SK-N-MC (cell line): ENCODE results near the gene TCOF1.
"Not testable (repeated sequence)": the region's sequence is repeated elsewhere in the genome, so short reads cannot be mapped to it uniquely, and the experiment has no call there.

Experiments
- DNase-seq: peaks from one replicate; pipeline ENCODE4 v3.0.0-alpha.2; 2011; ENCODE audit warnings: low read depth, low spot score
- H3K27ac ChIP-seq: fragments of 200-600 bp; sonication (generic); 2 replicates; pipeline ENCODE4 v1.5.1; 2016; ENCODE audit warnings: mixed run types
- H3K36me3 ChIP-seq: fragments of 200-600 bp; sonication (generic); 2 replicates; pipeline ENCODE4 v1.6.1; 2017; ENCODE audit warnings: antibody characterized with exemption, low read length, mixed read lengths; ENCODE audit not compliant: insufficient read depth
- H3K4me3 ChIP-seq: fragments of 200-600 bp; sonication (generic); 2 replicates; pipeline ENCODE4 v1.5.1; 2016
- H3K9ac ChIP-seq: fragments of 200-600 bp; sonication (generic); 2 replicates; pipeline ENCODE4 v1.8.0; 2017; ENCODE audit warnings: mixed run types, mixed read lengths; ENCODE audit not compliant: insufficient read length
- H3K9me3 ChIP-seq: fragments of 200-600 bp; sonication (generic); 2 replicates; pipeline ENCODE4 v1.6.1; 2017; ENCODE audit warnings: low read depth, mild to moderate bottlenecking, antibody characterized with exemption, low read length, moderate library complexity, mixed read lengths
- EZH2 ChIP-seq: fragments of 200-600 bp; sonication (generic); IDR thresholded peaks from one replicate; pipeline ENCODE4 v1.6.1; 2017; ENCODE audit warnings: antibody characterized with exemption
- FOXP2 ChIP-seq: optimal IDR thresholded peaks from 2 replicates; pipeline ENCODE3; 2011; ENCODE audit warnings: mild to moderate bottlenecking, moderate library complexity; ENCODE audit not compliant: insufficient read depth; ENCODE audit errors: extremely low read length, control extremely low read depth
- POLR2AphosphoS5 ChIP-seq: IDR thresholded peaks from 2 replicates; pipeline ENCODE4 v1.6.1; 2012; ENCODE audit warnings: mild to moderate bottlenecking, low read depth, low read length, borderline replicate concordance

TCOF1 gene

GRCh38 chr5:150413176-150413901 is 55.8 kb downstream of the TCOF1 start:
- TF ChIP-seq POLR2AphosphoS5, result no peak
- TF ChIP-seq EZH2, result no peak
- TF ChIP-seq FOXP2, result no peak
- no peaks in the 10 kb centered on the region for H3K9me3 ChIP-seq
- no peak for DNase-seq
- H3K36me3 ChIP-seq, result no peaks in the 10 kb centered on the region
- H3K4me3 ChIP-seq, result no peak overlapping the region
- H3K9ac ChIP-seq, result no peak overlapping the region
- no peak overlapping the region for H3K27ac ChIP-seq

- H3K36me3 ChIP-seq, DNase-seq, H3K9me3 ChIP-seq, H3K9ac ChIP-seq, H3K4me3 ChIP-seq, H3K27ac ChIP-seq: not testable (repeated sequence)
Observed at GRCh38 chr5:150413902-150414790, 56.6 kb downstream of the TCOF1 start.

GRCh38 chr5:150419630-150420270 is 62.3 kb downstream of the TCOF1 start:
- H3K4me3 ChIP-seq, result no peak overlapping the region
- no peak for DNase-seq
- H3K9me3 ChIP-seq, result no peaks in the 10 kb centered on the region
- TF ChIP-seq EZH2 (no peak), FOXP2 (no peak), POLR2AphosphoS5 (no peak)
- no peaks in the 10 kb centered on the region for H3K36me3 ChIP-seq
- H3K27ac ChIP-seq, result no peak overlapping the region
- H3K9ac ChIP-seq, result no peak overlapping the region

GRCh38 chr5:150422075-150422474 is 64.6 kb downstream of the TCOF1 start:
- Histone ChIP-seq H3K27ac (no peak overlapping the region), H3K4me3 (no peak overlapping the region), H3K9ac (no peak overlapping the region), H3K9me3 (no peaks in the 10 kb centered on the region), H3K36me3 (no peaks in the 10 kb centered on the region)
- TF ChIP-seq POLR2AphosphoS5, result no peak
- no peak for TF ChIP-seq EZH2
- TF ChIP-seq FOXP2, result no peak
- DNase-seq, result no peak

GRCh38 chr5:150422758-150423157 is 65.3 kb downstream of the TCOF1 start:
- H3K4me3 ChIP-seq, result no peak overlapping the region
- TF ChIP-seq EZH2 (no peak), FOXP2 (no peak), POLR2AphosphoS5 (no peak)
- no peaks in the 10 kb centered on the region for H3K9me3 ChIP-seq
- no peak overlapping the region for H3K27ac ChIP-seq
- DNase-seq, result no peak
- no peak overlapping the region for H3K9ac ChIP-seq
- H3K36me3 ChIP-seq, result no peaks in the 10 kb centered on the region

- not testable (repeated sequence) for DNase-seq, H3K36me3 ChIP-seq, H3K4me3 ChIP-seq, H3K27ac ChIP-seq, H3K9ac ChIP-seq, H3K9me3 ChIP-seq
Observed at GRCh38 chr5:150426165-150426564, 68.7 kb downstream of the TCOF1 start.

GRCh38 chr5:150428106-150428876 is 70.8 kb downstream of the TCOF1 start:
- TF ChIP-seq FOXP2, result no peak
- TF ChIP-seq POLR2AphosphoS5, result no peak
- no peak for TF ChIP-seq EZH2

GRCh38 chr5:150428978-150429377 is 71.5 kb downstream of the TCOF1 start:
- no peak for DNase-seq
- Histone ChIP-seq H3K27ac (no peak overlapping the region), H3K9me3 (no peaks in the 10 kb centered on the region), H3K9ac (no peak overlapping the region), H3K4me3 (no peak overlapping the region), H3K36me3 (no peaks in the 10 kb centered on the region)
- TF ChIP-seq EZH2 (no peak), FOXP2 (no peak), POLR2AphosphoS5 (no peak)

More at GRCh38 chr5:150428106-150428876, 70.8 kb downstream of the TCOF1 start:
- Histone ChIP-seq H3K27ac (no peak overlapping the region), H3K9ac (no peak overlapping the region), H3K4me3 (no peak overlapping the region), H3K9me3 (no peaks in the 10 kb centered on the region), H3K36me3 (no peaks in the 10 kb centered on the region)
- no peak for DNase-seq
